Measurements from ENCODE around the gene FAS. TPM values are rescaled to one million over a fixed set of nuclear protein-coding genes. Genes with fewer than 3 reads are reported as not detected.
A peak's percentile ranks its signal among the peaks of the same experiment; 100 is the strongest.

The FAS gene
- total and polyA plus RNA-seq, 2 donors (not counting 1 experiment from before 2014, with no cell fraction given) = 11.5 to 12.4 TPM

GRCh38 chr10:88992921-88993524 is 2.4 kb downstream of the FAS start:
- POLR2A ChIA-PET = interaction anchor here (0.6 to 1.2 kb wide), 2 partner anchors 36 to 215 kb away, joined by 3 to 4 read pairs; no protein-coding TSS in a partner anchor
- no peak overlapping the region for H3K9ac ChIP-seq (ENCODE audit: low read length)

More at GRCh38 chr10:88992921-88993524, 2.4 kb downstream of the FAS start:
- H3K9me3 ChIP-seq (ENCODE audit: control extremely low read depth in 1 of 3, control insufficient read depth in 2 of 3, insufficient read depth in 1 of 3, low read length in 2 of 3) = peaks cover 0 to 3% (median 0%) of the 10 kb centered on the region in 3 donors
- intact Hi-C loops (cut with micrococcal nuclease) = loop anchor here (5.0 to 10.0 kb wide), 3 partner anchors 34 to 712 kb away; partner anchors contain the start of gene KIF20B
- H3K27ac ChIP-seq (ENCODE audit: low read length in 2 of 2) = peak overlapping the region in 1 of 2 donors; percentile 12
- Mint-ChIP-seq H3K4me3 (peak overlapping the region; percentile 68), H3K9me3 (ENCODE audit: insufficient read depth) (no peaks in the 10 kb centered on the region), H3K27me3 (no peaks in the 10 kb centered on the region), H3K4me1 (peaks cover 52% of the 10 kb centered on the region), H3K27ac (no peak overlapping the region)
- no peak for ATAC-seq (ENCODE audit: low read depth)
- no peak for DNase-seq
- H2AFZ ChIP-seq (ENCODE audit: insufficient read depth, low read depth, low read length, poor library complexity, severe bottlenecking) = no peak overlapping the region
- no peaks in the 10 kb centered on the region for H3K36me3 ChIP-seq (replicated peaks in 1 of 2; ENCODE audit: control extremely low read depth in 1 of 2, control insufficient read depth in 1 of 2, extremely low read depth in 1 of 2, insufficient read depth in 2 of 2, low read length in 1 of 2)
- H3K4me1 ChIP-seq (ENCODE audit: control insufficient read depth in 2 of 2, insufficient read depth in 2 of 2, low read length in 2 of 2) = peaks cover 24 to 34% of the 10 kb centered on the region in 2 donors
- H3K4me2 ChIP-seq (replicated peaks; ENCODE audit: low read depth, low read length, poor library complexity, severe bottlenecking) = peak overlapping the region; percentile 32
- CTCF ChIA-PET = interaction anchor here (0.6 to 6.1 kb wide), 7 partner anchors 37 to 224 kb away, joined by 3 to 76 read pairs (median 5); no protein-coding TSS in a partner anchor
- no peaks in the 10 kb centered on the region for H3K27me3 ChIP-seq (replicated peaks in 1 of 4; ENCODE audit: control extremely low read depth in 1 of 4, control insufficient read depth in 3 of 4, insufficient read depth in 4 of 4, low read length in 3 of 4)
- no peak overlapping the region for H3K4me3 ChIP-seq (ENCODE audit: control extremely low read depth in 1 of 5, extremely low read depth in 1 of 5, insufficient read depth in 1 of 5, low read depth in 2 of 5, low read length in 4 of 5)
- no peaks in the 10 kb centered on the region for H4K20me1 ChIP-seq (ENCODE audit: control insufficient read depth, insufficient read depth, low read length, poor library complexity, severe bottlenecking)
- H3K79me2 ChIP-seq (ENCODE audit: control insufficient read depth, insufficient read depth, low read length) = peaks cover 18% of the 10 kb centered on the region
- TF ChIP-seq EZH2 (IDR thresholded peaks at IDR 0.05; ENCODE audit: borderline replicate concordance, insufficient read depth, low read depth, low read length, poor library complexity, severe bottlenecking) = no peak
- TF ChIP-seq CTCF (IDR thresholded peaks at IDR 0.05) = no peak
- WGBS (ENCODE audit: insufficient coverage) = 85% methylated on average over 2 of the region's 3 CpGs

All from B cell (primary cell).